Measurements from ENCODE around the gene TMEM40.

Gene TMEM40

GRCh38 chr3:12771236-12771635 lies 12.2 kb upstream of the TMEM40 start:
- Histone ChIP-seq H3F3A (ENCODE audit: control insufficient read depth, insufficient read depth) (no peaks in the 10 kb centered on the region), H3K27ac (ENCODE audit: low read depth, low read length) (no peak overlapping the region)

GRCh38 chr3:12769761-12770160 lies 10.7 kb upstream of the TMEM40 start:
- no peaks in the 10 kb centered on the region for H3K79me2 ChIP-seq (ENCODE audit: control insufficient read depth, low read length)
- no peaks in the 10 kb centered on the region for H3K27me3 ChIP-seq (ENCODE audit: control insufficient read depth, low read length)
- peaks cover 3% of the 10 kb centered on the region for H3F3A ChIP-seq (ENCODE audit: control insufficient read depth, insufficient read depth)
- no peaks in the 10 kb centered on the region for H3K9me3 ChIP-seq (ENCODE audit: control insufficient read depth, insufficient read depth, low read length)
- no peaks in the 10 kb centered on the region for H3K9me2 ChIP-seq (replicated peaks; ENCODE audit: control insufficient read depth, low read length)
- peaks cover 25% of the 10 kb centered on the region for H3K4me1 ChIP-seq (ENCODE audit: control insufficient read depth, low read length)
- H3K4me2 ChIP-seq (ENCODE audit: low read length) = no peak overlapping the region
- H3K36me3 ChIP-seq (ENCODE audit: control insufficient read depth, low read length) = no peaks in the 10 kb centered on the region
- H4K20me1 ChIP-seq (ENCODE audit: control insufficient read depth, insufficient read depth, low read depth, low read length) = no peaks in the 10 kb centered on the region
- TF ChIP-seq, protein P1, sequence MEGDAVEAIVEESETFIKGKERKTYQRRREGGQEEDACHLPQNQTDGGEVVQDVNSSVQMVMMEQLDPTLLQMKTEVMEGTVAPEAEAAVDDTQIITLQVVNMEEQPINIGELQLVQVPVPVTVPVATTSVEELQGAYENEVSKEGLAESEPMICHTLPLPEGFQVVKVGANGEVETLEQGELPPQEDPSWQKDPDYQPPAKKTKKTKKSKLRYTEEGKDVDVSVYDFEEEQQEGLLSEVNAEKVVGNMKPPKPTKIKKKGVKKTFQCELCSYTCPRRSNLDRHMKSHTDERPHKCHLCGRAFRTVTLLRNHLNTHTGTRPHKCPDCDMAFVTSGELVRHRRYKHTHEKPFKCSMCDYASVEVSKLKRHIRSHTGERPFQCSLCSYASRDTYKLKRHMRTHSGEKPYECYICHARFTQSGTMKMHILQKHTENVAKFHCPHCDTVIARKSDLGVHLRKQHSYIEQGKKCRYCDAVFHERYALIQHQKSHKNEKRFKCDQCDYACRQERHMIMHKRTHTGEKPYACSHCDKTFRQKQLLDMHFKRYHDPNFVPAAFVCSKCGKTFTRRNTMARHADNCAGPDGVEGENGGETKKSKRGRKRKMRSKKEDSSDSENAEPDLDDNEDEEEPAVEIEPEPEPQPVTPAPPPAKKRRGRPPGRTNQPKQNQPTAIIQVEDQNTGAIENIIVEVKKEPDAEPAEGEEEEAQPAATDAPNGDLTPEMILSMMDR (IDR thresholded peaks at IDR 0.05; ENCODE audit: low read depth, low read length, poor library complexity, severe bottlenecking) = no peak
- TF ChIP-seq EZH2phosphoT487 (IDR thresholded peaks at IDR 0.05; ENCODE audit: borderline replicate concordance, low read length) = no peak
- no peak overlapping the region for H3K27ac ChIP-seq (ENCODE audit: low read depth, low read length)
- no peak overlapping the region for H3K4me3 ChIP-seq (ENCODE audit: low read length)

More at GRCh38 chr3:12771236-12771635, 12.2 kb upstream of the TMEM40 start:
- no peaks in the 10 kb centered on the region for H3K9me2 ChIP-seq (replicated peaks; ENCODE audit: control insufficient read depth, low read length)
- TF ChIP-seq, protein P1 (IDR thresholded peaks at IDR 0.05; ENCODE audit: low read depth, low read length, poor library complexity, severe bottlenecking) = no peak
- no peak for TF ChIP-seq EZH2phosphoT487 (IDR thresholded peaks at IDR 0.05; ENCODE audit: borderline replicate concordance, low read length)
- H3K27me3 ChIP-seq (ENCODE audit: control insufficient read depth, low read length) = 0 out of 2 replicates have a peak, but pooled peaks cover 2% of the 10 kb centered on the region
- H3K4me3 ChIP-seq (ENCODE audit: low read length) = no peak overlapping the region
- no peaks in the 10 kb centered on the region for H3K9me3 ChIP-seq (ENCODE audit: control insufficient read depth, insufficient read depth, low read length)
- no peaks in the 10 kb centered on the region for H3K79me2 ChIP-seq (ENCODE audit: control insufficient read depth, low read length)
- H3K4me1 ChIP-seq (ENCODE audit: control insufficient read depth, low read length) = peaks cover 18% of the 10 kb centered on the region
- no peaks in the 10 kb centered on the region for H4K20me1 ChIP-seq (ENCODE audit: control insufficient read depth, insufficient read depth, low read depth, low read length)
- no peaks in the 10 kb centered on the region for H3K36me3 ChIP-seq (ENCODE audit: control insufficient read depth, low read length)
- H3K4me2 ChIP-seq (ENCODE audit: low read length) = no peak overlapping the region

DNA sequence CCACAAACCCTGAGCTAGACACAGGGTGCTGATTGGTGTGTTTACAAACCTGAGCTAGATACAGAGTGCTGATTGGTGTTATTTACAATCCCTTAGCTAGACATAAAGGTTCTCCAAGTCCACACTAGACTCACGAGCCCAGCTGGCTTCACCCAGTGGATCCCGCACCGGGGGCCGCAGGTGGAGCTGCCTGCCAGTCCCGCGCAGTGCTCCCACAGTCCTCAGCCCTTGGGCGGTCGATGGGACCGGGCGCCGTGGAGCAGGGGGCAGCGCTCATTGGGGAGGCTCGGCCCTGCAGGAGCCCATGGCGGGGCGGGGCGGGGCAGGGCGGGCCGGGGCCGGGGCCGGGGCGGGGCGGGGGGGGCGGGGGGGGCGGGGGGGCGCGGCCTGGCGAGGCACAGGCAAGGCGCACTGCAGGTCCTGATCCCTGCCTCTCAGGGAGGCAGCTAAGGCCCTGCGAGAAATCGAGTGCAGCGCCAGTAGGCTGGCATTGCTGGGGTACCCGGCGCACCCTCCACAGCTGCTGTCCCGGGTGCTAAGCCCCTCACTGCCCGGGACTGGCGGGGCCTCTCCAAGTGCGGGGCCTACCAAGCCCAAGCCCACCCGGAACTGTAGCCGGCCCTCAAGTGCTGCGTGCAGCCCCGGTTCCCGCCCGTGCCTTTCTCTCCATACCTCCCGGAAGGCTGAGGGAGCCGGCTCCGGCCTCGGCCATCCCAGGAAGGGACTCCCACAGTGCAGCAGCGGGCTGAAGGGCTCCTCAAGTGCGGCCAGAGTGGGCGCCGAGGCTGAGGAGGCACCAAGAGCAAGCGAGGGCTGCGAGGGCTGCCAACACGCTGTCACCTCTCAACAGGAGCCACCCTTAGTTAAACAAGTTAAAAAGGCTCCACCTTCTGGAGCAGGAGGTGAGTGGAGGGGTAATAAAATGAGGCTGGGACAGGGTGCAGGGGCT lies 9.8 kb upstream of the TMEM40 start:
- peaks cover 25% of the 10 kb centered on the region for H3K4me1 ChIP-seq (ENCODE audit: control insufficient read depth, low read length)
- peaks cover 3% of the 10 kb centered on the region for H3F3A ChIP-seq (ENCODE audit: control insufficient read depth, insufficient read depth)
- no peaks in the 10 kb centered on the region for H4K20me1 ChIP-seq (ENCODE audit: control insufficient read depth, insufficient read depth, low read depth, low read length)
- no peaks in the 10 kb centered on the region for H3K9me2 ChIP-seq (replicated peaks; ENCODE audit: control insufficient read depth, low read length)
- H3K36me3 ChIP-seq (ENCODE audit: control insufficient read depth, low read length) = no peaks in the 10 kb centered on the region
- H3K79me2 ChIP-seq (ENCODE audit: control insufficient read depth, low read length) = no peaks in the 10 kb centered on the region
- no peaks in the 10 kb centered on the region for H3K27me3 ChIP-seq (ENCODE audit: control insufficient read depth, low read length)
- H3K4me2 ChIP-seq (ENCODE audit: low read length) = no peak overlapping the region
- no peak for TF ChIP-seq EZH2phosphoT487 (IDR thresholded peaks at IDR 0.05; ENCODE audit: borderline replicate concordance, low read length)
- TF ChIP-seq, protein P1 (IDR thresholded peaks at IDR 0.05; ENCODE audit: low read depth, low read length, poor library complexity, severe bottlenecking) = no peak
- no peak overlapping the region for H3K27ac ChIP-seq (ENCODE audit: low read depth, low read length)
- H3K4me3 ChIP-seq (ENCODE audit: low read length) = no peak overlapping the region
- H3K9me3 ChIP-seq (ENCODE audit: control insufficient read depth, insufficient read depth, low read length) = no peaks in the 10 kb centered on the region

Data from DOHH2 (cell line).